K562 (cell line): ENCODE results near the gene ST7. TPM values are rescaled to one million over a fixed set of nuclear protein-coding genes. Genes with fewer than 3 reads are reported as not detected.

ENCODE experiments used
- ATAC-seq: fragments of 200-7000 bp; cut with Tn5 transposase; 3 replicates; pipeline ENCODE4 v1.9.1; 2020; ENCODE audit warnings: moderate library complexity
- BruUV-seq: library from RNA; stranded (reverse); fragments of 400-500 nt; replicated peaks from 2 replicates; lab custom pipeline; 2021; lab: Mats Ljungman, UMichigan
- CTCF ChIA-PET: fragments of 300-600 bp; formaldehyde crosslinking; extraction: SDS; loops from one replicate; lab custom pipeline; 2021; ENCODE audit warnings: low intra/inter-chr PET ratio; lab: Yijun Ruan, JAX
- POLR2A ChIA-PET: fragments of 300-600, 350-650 bp; sonication (Branson Sonifier 250); formaldehyde crosslinking; extraction: SDS; loops from one replicate; lab custom pipeline; 2021; ENCODE audit warnings: antibody characterized with exemption, inconsistent platforms; lab: Yijun Ruan, JAX
- DNase-seq, 4 experiments: peaks; one replicate each; pipeline versions ENCODE4 v3.0.0 to v3.0.0-alpha.2; 2011 to 2018; ENCODE audit warnings: low spot score in 3 of 4, mixed read lengths in 3 of 4; ENCODE audit errors: extremely low read depth in 1 of 4
- FAIRE-seq: peaks from 2 replicates; lab custom pipeline; 2011; peaks lifted over from hg19 to GRCh38; lab: Jason Lieb, UNC
- H2AFZ ChIP-seq: 2 replicates; pipeline ENCODE4 v1.6.0; 2011; ENCODE audit warnings: low read depth, low read length, control low read depth, inconsistent platforms
- H3K27ac ChIP-seq: fragments of 200-600 bp; 3 replicates; pipeline ENCODE4 v1.8.0; 2011; ENCODE audit warnings: low read depth, mild to moderate bottlenecking, control low read depth, inconsistent platforms, low read length, moderate library complexity, mixed read lengths; ENCODE audit errors: extremely low read depth
- H3K27me3 ChIP-seq, 2 experiments: fragments of 300-600 bp in 1 of 2; 2 replicates in 1 of 2; 3 replicates in 1 of 2; pipeline versions ENCODE4 v1.6.0 to v1.8.0; 2011; ENCODE audit warnings: inconsistent platforms in 2 of 2, low read length in 2 of 2, mild to moderate bottlenecking in 1 of 2, mixed read lengths in 1 of 2, moderate library complexity in 1 of 2; ENCODE audit not compliant: control insufficient read depth in 2 of 2, insufficient read depth in 2 of 2
- H3K36me3 ChIP-seq: fragments of 300-600 bp; 3 replicates; pipeline ENCODE4 v1.8.0; 2011; ENCODE audit warnings: mild to moderate bottlenecking, low read length, inconsistent platforms; ENCODE audit not compliant: control insufficient read depth, insufficient read depth
- H3K4me1 ChIP-seq, 2 experiments: fragments of 200-600 bp in 1 of 2; replicated peaks in 1 of 2; 2 replicates in 1 of 2; 3 replicates in 1 of 2; pipeline versions ENCODE4 v1.5.1 to v1.8.0; 2011; ENCODE audit warnings: inconsistent platforms in 2 of 2, low read length in 2 of 2, mild to moderate bottlenecking in 1 of 2, mixed read lengths in 1 of 2, moderate library complexity in 1 of 2; ENCODE audit not compliant: control insufficient read depth in 2 of 2, insufficient read depth in 2 of 2
- H3K4me2 ChIP-seq: 2 replicates; pipeline ENCODE4 v1.6.1; 2011; ENCODE audit warnings: low read length, control low read depth, inconsistent platforms, mixed read lengths; ENCODE audit not compliant: insufficient read depth
- H3K4me3 ChIP-seq: fragments of 200-600 bp; sonication (generic), shearing (Covaris generic); 2 replicates; pipeline ENCODE4 v1.5.1; 2016; ENCODE audit warnings: control low read depth, inconsistent platforms
- H3K79me2 ChIP-seq: fragments of 200-600 bp; 3 replicates; pipeline ENCODE4 v1.8.0; 2011; ENCODE audit warnings: low read length, inconsistent platforms; ENCODE audit not compliant: control insufficient read depth, insufficient read depth
- H3K9ac ChIP-seq, 2 experiments: 2 replicates each; pipeline versions ENCODE4 v1.6.0 to v1.6.1; 2011; ENCODE audit warnings: low read depth in 2 of 2, low read length in 2 of 2, control low read depth in 1 of 2, inconsistent platforms in 1 of 2, mild to moderate bottlenecking in 1 of 2, mixed read lengths in 1 of 2; ENCODE audit not compliant: insufficient read depth in 1 of 2
- H3K9me1 ChIP-seq: one replicate; pipeline ENCODE4 v1.6.0; 2011; ENCODE audit warnings: inconsistent platforms, mild to moderate bottlenecking, low read length, moderate library complexity; ENCODE audit not compliant: control insufficient read depth, insufficient read depth
- H3K9me3 ChIP-seq: replicated peaks from 2 replicates; pipeline ENCODE4 v1.5.1; 2011; ENCODE audit warnings: low read depth, low read length, inconsistent platforms; ENCODE audit not compliant: control insufficient read depth, insufficient read depth
- H4K20me1 ChIP-seq: replicated peaks from 2 replicates; pipeline ENCODE4 v1.6.1; 2011; ENCODE audit warnings: low read length, inconsistent platforms, mixed read lengths; ENCODE audit not compliant: control insufficient read depth, insufficient read depth
- ETS2 ChIP-seq: IDR thresholded peaks from 2 replicates; pipeline ENCODE4 v1.6.1; 2016; ENCODE audit warnings: borderline replicate concordance, missing genetic modification characterization, mild to moderate bottlenecking, moderate library complexity, missing compliant biosample characterization; ENCODE audit not compliant: poor library complexity, severe bottlenecking
- MCM7 ChIP-seq, 2 experiments: fragments of 450-650 bp; IDR thresholded peaks; 2 replicates each; pipeline ENCODE4 v1.6.1; 2016 to 2018
- MIER1 ChIP-seq: fragments of 450-650 bp; IDR thresholded peaks from 2 replicates; pipeline ENCODE4 v1.6.1; 2016; ENCODE audit warnings: antibody characterized with exemption, mild to moderate bottlenecking, low read depth
- NR2C1 ChIP-seq, 2 experiments: fragments of 450-650 bp; IDR thresholded peaks; 2 replicates each; pipeline ENCODE4 v1.6.1; 2017; ENCODE audit warnings: mild to moderate bottlenecking in 2 of 2, antibody characterized with exemption in 1 of 2, inconsistent platforms in 1 of 2, missing compliant biosample characterization in 1 of 2, missing genetic modification characterization in 1 of 2
- RBM15 ChIP-seq: fragments of 200-400 bp; formaldehyde crosslinking; IDR thresholded peaks from 2 replicates; pipeline ENCODE4 v1.6.1; 2018; ENCODE audit warnings: mild to moderate bottlenecking, low read length, moderate library complexity; ENCODE audit not compliant: insufficient read depth
- SIN3B ChIP-seq: fragments of 450-650 bp; IDR thresholded peaks from 2 replicates; pipeline ENCODE4 v1.6.1; 2017; ENCODE audit warnings: low read depth, mild to moderate bottlenecking, moderate library complexity
- TCF7 ChIP-seq: sonication (generic); IDR thresholded peaks from 2 replicates; pipeline ENCODE4 v1.6.1; 2016; ENCODE audit warnings: antibody characterized with exemption, borderline replicate concordance
- WGBS: fragments of 100-300 bp; shearing (Covaris generic); methylation state at CpG from one replicate; pipeline ENCODE4 v1.1.6; 2016; ENCODE audit warnings: low coverage, mixed read lengths; ENCODE audit not compliant: insufficient coverage; ENCODE audit errors: missing lambda C conversion rate; 5-methylcytosine and 5-hydroxymethylcytosine counted together
- in situ Hi-C: fragments of 300-500 bp; cut with MboI; formaldehyde crosslinking; loops from 4 replicates; pipeline ENCODE4 v1.15.0; 2018; ENCODE audit warnings: inconsistent platforms, mixed read lengths
- intact Hi-C: fragments of 100-400 bp; cut with micrococcal nuclease; formaldehyde crosslinking; loops from 2 replicates; pipeline ENCODE4 v1.14.2; 2022
- polyA plus RNA-seq, 8 experiments: library from polyadenylated mRNA; depleted of rRNA in 4 of 8; stranded (reverse) in 5 of 8; unstranded in 3 of 8; fragments of >200 nt; fragmentation: Nextera tagmentation in 2 of 8; fragmentation: Illumina TruSeq in 1 of 8; extraction: Ambion mirVana in 2 of 8; extraction: Trizol in 1 of 8; gene quantifications; 2 replicates each; pipeline versions ENCODE4 v1.2.1 to v1.2.3, GENCODE V29; 2011 to 2014; ENCODE audit warnings: inconsistent platforms in 1 of 8, missing spikeins in 1 of 8
- total RNA-seq, 7 experiments: library from RNA; depleted of rRNA in 6 of 7; stranded (reverse); fragments of >200 nt in 6 of 7; fragmentation: Illumina TruSeq in 2 of 7; extraction: Trizol in 2 of 7; gene quantifications; 2 replicates each; pipeline versions ENCODE4 v1.2.1 to v1.2.3, GENCODE V29; 2011 to 2021; ENCODE audit warnings: low replicate concordance in 1 of 7
- TF ChIP-seq, protein P1 (sequence below): fragments of 450-650 bp; formaldehyde crosslinking; IDR thresholded peaks from 2 replicates; pipeline ENCODE4 v1.4.0; 2020; ENCODE audit warnings: mild to moderate bottlenecking, moderate library complexity

The ST7 gene
- total and polyA plus RNA-seq, 9 of the 15 experiments (the other 6 are each of a cell fraction or from before 2014, with no cell fraction given) = 23.9 to 56.3 (median 36.9) TPM

- Histone ChIP-seq H3K4me3 (no peak overlapping the region), H4K20me1 (no peaks in the 10 kb centered on the region), H3K9me1 (no peaks in the 10 kb centered on the region), H3K79me2 (no peaks in the 10 kb centered on the region), H2AFZ (no peak overlapping the region), H3K9me3 (no peaks in the 10 kb centered on the region), H3K36me3 (peaks cover 66% of the 10 kb centered on the region), H3K4me1 (no peaks in the 10 kb centered on the region; a peak in 1 of 5 replicates), H3K27ac (no peak overlapping the region), H3K9ac (no peak overlapping the region), H3K4me2 (no peak overlapping the region), H3K27me3 (no peaks in the 10 kb centered on the region)
- FAIRE-seq (no peak), ATAC-seq (no peak), DNase-seq (no peak)
- BruUV-seq = no TSS peak
- intact Hi-C loops = no loop called here
- TF ChIP-seq, protein P1, sequence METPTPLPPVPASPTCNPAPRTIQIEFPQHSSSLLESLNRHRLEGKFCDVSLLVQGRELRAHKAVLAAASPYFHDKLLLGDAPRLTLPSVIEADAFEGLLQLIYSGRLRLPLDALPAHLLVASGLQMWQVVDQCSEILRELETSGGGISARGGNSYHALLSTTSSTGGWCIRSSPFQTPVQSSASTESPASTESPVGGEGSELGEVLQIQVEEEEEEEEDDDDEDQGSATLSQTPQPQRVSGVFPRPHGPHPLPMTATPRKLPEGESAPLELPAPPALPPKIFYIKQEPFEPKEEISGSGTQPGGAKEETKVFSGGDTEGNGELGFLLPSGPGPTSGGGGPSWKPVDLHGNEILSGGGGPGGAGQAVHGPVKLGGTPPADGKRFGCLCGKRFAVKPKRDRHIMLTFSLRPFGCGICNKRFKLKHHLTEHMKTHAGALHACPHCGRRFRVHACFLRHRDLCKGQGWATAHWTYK (CRISPR knock-in tag) = 0 out of 2 replicates have a peak, but pooled peaks have one; percentile 38
- TF ChIP-seq SIN3B (no peak), MCM7 (IDR thresholded peaks at IDR 0.05) (no peak), NR2C1 (IDR thresholded peaks at IDR 0.05) (no peak), NR2C1 (tag; IDR thresholded peaks at IDR 0.05) (0 out of 2 replicates have a peak, but pooled peaks have one; percentile 24)
- in situ Hi-C loops = no loop called here
- WGBS = 79% methylated on average over 4 of the region's 4 CpGs
- CTCF ChIA-PET = no interaction called here
- POLR2A ChIA-PET = no interaction called here
Measured at GRCh38 chr7:117143066-117143465, 189.8 kb downstream of the ST7 start.

GRCh38 chr7:117143580-117143979 lies 190.3 kb downstream of the ST7 start:
- no peaks in the 10 kb centered on the region for H4K20me1 ChIP-seq
- H3K4me2 ChIP-seq = no peak overlapping the region
- FAIRE-seq (no peak), DNase-seq (no peak), ATAC-seq (no peak)
- peaks cover 61% of the 10 kb centered on the region for H3K36me3 ChIP-seq
- WGBS = 70% methylated on average over 2 of the region's 2 CpGs
- in situ Hi-C loops (no loop called here), intact Hi-C loops (no loop called here)
- no peaks in the 10 kb centered on the region for H3K79me2 ChIP-seq
- H3K4me1 ChIP-seq = no peaks in the 10 kb centered on the region; a peak in 1 of 5 replicates
- ChIA-PET POLR2A (interaction anchor here (0.7 kb wide), 1 partner anchor 13 kb away, joined by 3 read pairs; no protein-coding TSS in a partner anchor), CTCF (no interaction called here)
- H3K27ac ChIP-seq = no peak overlapping the region
- no TSS peak for BruUV-seq
- H3K27me3 ChIP-seq = no peaks in the 10 kb centered on the region
- no peak overlapping the region for H3K4me3 ChIP-seq
- no peak overlapping the region for H2AFZ ChIP-seq
- H3K9ac ChIP-seq = no peak overlapping the region
- H3K9me3 ChIP-seq = no peaks in the 10 kb centered on the region
- no peaks in the 10 kb centered on the region for H3K9me1 ChIP-seq
- TF ChIP-seq ETS2 (tag) = no peak
- TF ChIP-seq RBM15 = no peak
- no peak for TF ChIP-seq MIER1
- TF ChIP-seq TCF7 = no peak
